ENCODE results near the gene PLCB3. TPM values are rescaled to one million over a fixed set of nuclear protein-coding genes. Genes with fewer than 3 reads are reported as not detected.

Gene PLCB3
- total and polyA plus RNA-seq, 2 experiments from 2014 or later, result 28.1 to 103 TPM

GRCh38 chr11:64265176-64266160 is 14.1 kb downstream of the PLCB3 start:
- peaks cover 16% of the 10 kb centered on the region for H3K27me3 Mint-ChIP-seq (ENCODE audit: insufficient read depth, low read depth, poor library complexity)
- H2AFZ ChIP-seq, result no peak overlapping the region
- no peak overlapping the region for H3K27ac ChIP-seq (ENCODE audit: low read depth)
- H3K27me3 ChIP-seq (ENCODE audit: insufficient read depth), result no peaks in the 10 kb centered on the region
- H3K4me1 ChIP-seq (ENCODE audit: insufficient read depth), result 0 out of 2 replicates have a peak, but pooled peaks cover 8% of the 10 kb centered on the region
- H3K27ac Mint-ChIP-seq, result no peak overlapping the region
- peaks cover 19% of the 10 kb centered on the region for H3K4me1 Mint-ChIP-seq
- peaks cover 3% of the 10 kb centered on the region; the same call in 2 of the 3 replicates for H3K9me3 Mint-ChIP-seq
- H3K4me3 Mint-ChIP-seq, result no peak overlapping the region
- H3K9me2 ChIP-seq (ENCODE audit: insufficient read depth), result no peaks in the 10 kb centered on the region
- no peaks in the 10 kb centered on the region; the same call in none of the 2 replicates for H3K36me3 ChIP-seq (ENCODE audit: insufficient read depth)
- peaks cover 23% of the 10 kb centered on the region for H3F3A ChIP-seq (replicated peaks; ENCODE audit: low read depth)
- no peak overlapping the region for H3K4me2 ChIP-seq
- H3K79me2 ChIP-seq (replicated peaks; ENCODE audit: insufficient read depth), result no peaks in the 10 kb centered on the region
- no peaks in the 10 kb centered on the region for H4K20me1 ChIP-seq (replicated peaks; ENCODE audit: insufficient read depth)
- ATAC-seq (no peak), DNase-seq (ENCODE audit: low spot score) (no peak)
- H3K36me3 Mint-ChIP-seq (ENCODE audit: low read depth), result peaks cover 59% of the 10 kb centered on the region
- H3K4me3 ChIP-seq, result no peak overlapping the region
- no peak for TF ChIP-seq JUNB (IDR thresholded peaks at IDR 0.05; ENCODE audit: unreplicated experiment)
- no peak for TF ChIP-seq CREB1 (CRISPR knock-in tag; IDR thresholded peaks at IDR 0.05; ENCODE audit: low read depth)
- TF ChIP-seq EZH2phosphoT487 (IDR thresholded peaks at IDR 0.05; ENCODE audit: unreplicated experiment), result no peak
- TF ChIP-seq, protein P1, sequence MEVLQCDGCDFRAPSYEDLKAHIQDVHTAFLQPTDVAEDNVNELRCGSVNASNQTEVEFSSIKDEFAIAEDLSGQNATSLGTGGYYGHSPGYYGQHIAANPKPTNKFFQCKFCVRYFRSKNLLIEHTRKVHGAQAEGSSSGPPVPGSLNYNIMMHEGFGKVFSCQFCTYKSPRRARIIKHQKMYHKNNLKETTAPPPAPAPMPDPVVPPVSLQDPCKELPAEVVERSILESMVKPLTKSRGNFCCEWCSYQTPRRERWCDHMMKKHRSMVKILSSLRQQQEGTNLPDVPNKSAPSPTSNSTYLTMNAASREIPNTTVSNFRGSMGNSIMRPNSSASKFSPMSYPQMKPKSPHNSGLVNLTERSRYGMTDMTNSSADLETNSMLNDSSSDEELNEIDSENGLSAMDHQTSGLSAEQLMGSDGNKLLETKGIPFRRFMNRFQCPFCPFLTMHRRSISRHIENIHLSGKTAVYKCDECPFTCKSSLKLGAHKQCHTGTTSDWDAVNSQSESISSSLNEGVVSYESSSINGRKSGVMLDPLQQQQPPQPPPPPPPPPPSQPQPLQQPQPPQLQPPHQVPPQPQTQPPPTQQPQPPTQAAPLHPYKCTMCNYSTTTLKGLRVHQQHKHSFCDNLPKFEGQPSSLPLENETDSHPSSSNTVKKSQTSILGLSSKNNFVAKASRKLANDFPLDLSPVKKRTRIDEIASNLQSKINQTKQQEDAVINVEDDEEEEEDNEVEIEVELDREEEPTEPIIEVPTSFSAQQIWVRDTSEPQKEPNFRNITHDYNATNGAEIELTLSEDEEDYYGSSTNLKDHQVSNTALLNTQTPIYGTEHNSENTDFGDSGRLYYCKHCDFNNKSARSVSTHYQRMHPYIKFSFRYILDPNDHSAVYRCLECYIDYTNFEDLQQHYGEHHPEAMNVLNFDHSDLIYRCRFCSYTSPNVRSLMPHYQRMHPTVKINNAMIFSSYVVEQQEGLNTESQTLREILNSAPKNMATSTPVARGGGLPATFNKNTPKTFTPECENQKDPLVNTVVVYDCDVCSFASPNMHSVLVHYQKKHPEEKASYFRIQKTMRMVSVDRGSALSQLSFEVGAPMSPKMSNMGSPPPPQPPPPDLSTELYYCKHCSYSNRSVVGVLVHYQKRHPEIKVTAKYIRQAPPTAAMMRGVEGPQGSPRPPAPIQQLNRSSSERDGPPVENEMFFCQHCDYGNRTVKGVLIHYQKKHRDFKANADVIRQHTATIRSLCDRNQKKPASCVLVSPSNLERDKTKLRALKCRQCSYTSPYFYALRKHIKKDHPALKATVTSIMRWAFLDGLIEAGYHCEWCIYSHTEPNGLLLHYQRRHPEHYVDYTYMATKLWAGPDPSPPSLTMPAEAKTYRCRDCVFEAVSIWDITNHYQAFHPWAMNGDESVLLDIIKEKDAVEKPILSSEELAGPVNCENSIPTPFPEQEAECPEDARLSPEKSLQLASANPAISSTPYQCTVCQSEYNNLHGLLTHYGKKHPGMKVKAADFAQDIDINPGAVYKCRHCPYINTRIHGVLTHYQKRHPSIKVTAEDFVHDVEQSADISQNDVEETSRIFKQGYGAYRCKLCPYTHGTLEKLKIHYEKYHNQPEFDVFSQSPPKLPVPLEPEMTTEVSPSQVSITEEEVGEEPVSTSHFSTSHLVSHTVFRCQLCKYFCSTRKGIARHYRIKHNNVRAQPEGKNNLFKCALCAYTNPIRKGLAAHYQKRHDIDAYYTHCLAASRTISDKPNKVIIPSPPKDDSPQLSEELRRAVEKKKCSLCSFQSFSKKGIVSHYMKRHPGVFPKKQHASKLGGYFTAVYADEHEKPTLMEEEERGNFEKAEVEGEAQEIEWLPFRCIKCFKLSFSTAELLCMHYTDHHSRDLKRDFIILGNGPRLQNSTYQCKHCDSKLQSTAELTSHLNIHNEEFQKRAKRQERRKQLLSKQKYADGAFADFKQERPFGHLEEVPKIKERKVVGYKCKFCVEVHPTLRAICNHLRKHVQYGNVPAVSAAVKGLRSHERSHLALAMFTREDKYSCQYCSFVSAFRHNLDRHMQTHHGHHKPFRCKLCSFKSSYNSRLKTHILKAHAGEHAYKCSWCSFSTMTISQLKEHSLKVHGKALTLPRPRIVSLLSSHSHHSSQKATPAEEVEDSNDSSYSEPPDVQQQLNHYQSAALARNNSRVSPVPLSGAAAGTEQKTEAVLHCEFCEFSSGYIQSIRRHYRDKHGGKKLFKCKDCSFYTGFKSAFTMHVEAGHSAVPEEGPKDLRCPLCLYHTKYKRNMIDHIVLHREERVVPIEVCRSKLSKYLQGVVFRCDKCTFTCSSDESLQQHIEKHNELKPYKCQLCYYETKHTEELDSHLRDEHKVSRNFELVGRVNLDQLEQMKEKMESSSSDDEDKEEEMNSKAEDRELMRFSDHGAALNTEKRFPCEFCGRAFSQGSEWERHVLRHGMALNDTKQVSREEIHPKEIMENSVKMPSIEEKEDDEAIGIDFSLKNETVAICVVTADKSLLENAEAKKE (CRISPR knock-in tag; IDR thresholded peaks at IDR 0.05), result no peak
- TF ChIP-seq POLR2AphosphoS5 (IDR thresholded peaks at IDR 0.05; ENCODE audit: low read depth), result no peak
- no peak for TF ChIP-seq ZNF331 (CRISPR knock-in tag; IDR thresholded peaks at IDR 0.05; ENCODE audit: low read depth)
- TF ChIP-seq STAT1 (IDR thresholded peaks at IDR 0.05; ENCODE audit: unreplicated experiment), result no peak
- TF ChIP-seq EZH2 (IDR thresholded peaks at IDR 0.05; ENCODE audit: low read depth, unreplicated experiment), result no peak
- TF ChIP-seq, protein P2, sequence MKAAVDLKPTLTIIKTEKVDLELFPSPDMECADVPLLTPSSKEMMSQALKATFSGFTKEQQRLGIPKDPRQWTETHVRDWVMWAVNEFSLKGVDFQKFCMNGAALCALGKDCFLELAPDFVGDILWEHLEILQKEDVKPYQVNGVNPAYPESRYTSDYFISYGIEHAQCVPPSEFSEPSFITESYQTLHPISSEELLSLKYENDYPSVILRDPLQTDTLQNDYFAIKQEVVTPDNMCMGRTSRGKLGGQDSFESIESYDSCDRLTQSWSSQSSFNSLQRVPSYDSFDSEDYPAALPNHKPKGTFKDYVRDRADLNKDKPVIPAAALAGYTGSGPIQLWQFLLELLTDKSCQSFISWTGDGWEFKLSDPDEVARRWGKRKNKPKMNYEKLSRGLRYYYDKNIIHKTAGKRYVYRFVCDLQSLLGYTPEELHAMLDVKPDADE (IDR thresholded peaks at IDR 0.05), result no peak
- TF ChIP-seq, protein P3, sequence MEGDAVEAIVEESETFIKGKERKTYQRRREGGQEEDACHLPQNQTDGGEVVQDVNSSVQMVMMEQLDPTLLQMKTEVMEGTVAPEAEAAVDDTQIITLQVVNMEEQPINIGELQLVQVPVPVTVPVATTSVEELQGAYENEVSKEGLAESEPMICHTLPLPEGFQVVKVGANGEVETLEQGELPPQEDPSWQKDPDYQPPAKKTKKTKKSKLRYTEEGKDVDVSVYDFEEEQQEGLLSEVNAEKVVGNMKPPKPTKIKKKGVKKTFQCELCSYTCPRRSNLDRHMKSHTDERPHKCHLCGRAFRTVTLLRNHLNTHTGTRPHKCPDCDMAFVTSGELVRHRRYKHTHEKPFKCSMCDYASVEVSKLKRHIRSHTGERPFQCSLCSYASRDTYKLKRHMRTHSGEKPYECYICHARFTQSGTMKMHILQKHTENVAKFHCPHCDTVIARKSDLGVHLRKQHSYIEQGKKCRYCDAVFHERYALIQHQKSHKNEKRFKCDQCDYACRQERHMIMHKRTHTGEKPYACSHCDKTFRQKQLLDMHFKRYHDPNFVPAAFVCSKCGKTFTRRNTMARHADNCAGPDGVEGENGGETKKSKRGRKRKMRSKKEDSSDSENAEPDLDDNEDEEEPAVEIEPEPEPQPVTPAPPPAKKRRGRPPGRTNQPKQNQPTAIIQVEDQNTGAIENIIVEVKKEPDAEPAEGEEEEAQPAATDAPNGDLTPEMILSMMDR (conservative IDR thresholded peaks at IDR 0.05; ENCODE audit: low read depth in 2 of 2), result no peak
- TF ChIP-seq REST (IDR thresholded peaks at IDR 0.05; ENCODE audit: unreplicated experiment), result no peak
- no peak for TF ChIP-seq NANOG (IDR thresholded peaks at IDR 0.05; ENCODE audit: borderline replicate concordance)
- TF ChIP-seq ZNF114 (CRISPR knock-in tag; IDR thresholded peaks at IDR 0.05), result no peak
